Panc1 (cell line): ENCODE data around the gene OR2L2. TPM values are rescaled to one million over a fixed set of nuclear protein-coding genes. Genes with fewer than 3 reads are reported as not detected.

Experiments
- ATAC-seq: fragments of 200-7000 bp; cut with Tn5 transposase; 2 replicates; pipeline ENCODE4 v1.9.1; 2020; ENCODE audit warnings: mild to moderate bottlenecking, moderate library complexity
- BruUV-seq: library from RNA; stranded (reverse); fragments of 400-500 nt; replicated peaks from 2 replicates; lab custom pipeline; 2021; lab: Mats Ljungman, UMichigan
- CTCF ChIA-PET: fragments of 300-600 bp; sonication (Branson Sonifier 250); formaldehyde crosslinking; loops from one replicate; lab custom pipeline; 2022; ENCODE audit warnings: antibody characterized with exemption; lab: Charles Lee
- POLR2A ChIA-PET: fragments of 300-600 bp; sonication (Branson Sonifier 250); formaldehyde crosslinking; loops from one replicate; lab custom pipeline; 2022; ENCODE audit warnings: antibody characterized with exemption; lab: Charles Lee
- DNase-seq: peaks from one replicate; pipeline ENCODE4 v3.0.0-alpha.2; 2010; ENCODE audit warnings: low read depth, low spot score
- H3K27ac ChIP-seq: 2 replicates; pipeline ENCODE4 v1.5.1; 2011; ENCODE audit warnings: mild to moderate bottlenecking, low read length, inconsistent platforms
- H3K27me3 ChIP-seq: fragments of 200-500 bp; sonication (Bioruptor generic); 2 replicates; pipeline ENCODE4 v1.6.0; 2014; ENCODE audit warnings: low read length, inconsistent platforms; ENCODE audit not compliant: control insufficient read depth, insufficient read depth
- H3K36me3 ChIP-seq: fragments of 200-500 bp; sonication (Bioruptor generic); 2 replicates; pipeline ENCODE4 v1.5.1; 2014; ENCODE audit warnings: inconsistent platforms, mild to moderate bottlenecking, low read length, moderate library complexity; ENCODE audit not compliant: control insufficient read depth, insufficient read depth
- H3K4me1 ChIP-seq: 2 replicates; pipeline ENCODE4 v1.5.1; 2011; ENCODE audit warnings: inconsistent platforms, mild to moderate bottlenecking, low read length, moderate library complexity; ENCODE audit not compliant: control insufficient read depth, insufficient read depth
- H3K4me3 ChIP-seq, 2 experiments: 2 replicates each; pipeline ENCODE4 v1.5.1; 2011 to 2012; ENCODE audit warnings: low read depth in 2 of 2, low read length in 2 of 2, mild to moderate bottlenecking in 2 of 2, inconsistent platforms in 1 of 2, moderate library complexity in 1 of 2
- H3K9me3 ChIP-seq: fragments of 200-500 bp; sonication (Bioruptor generic); 2 replicates; pipeline ENCODE4 v1.5.1; 2014; ENCODE audit warnings: low read depth, mild to moderate bottlenecking, inconsistent platforms, low read length, moderate library complexity; ENCODE audit not compliant: control insufficient read depth, insufficient read depth
- POLR2AphosphoS5 ChIP-seq: IDR thresholded peaks from 2 replicates; pipeline ENCODE4 v1.6.1; 2012; ENCODE audit warnings: mild to moderate bottlenecking, low read depth, low read length, moderate library complexity
- SIN3A ChIP-seq: IDR thresholded peaks from 2 replicates; pipeline ENCODE4 v1.6.1; 2012; ENCODE audit warnings: low read depth, mild to moderate bottlenecking, low read length, moderate library complexity, borderline replicate concordance; ENCODE audit not compliant: insufficient read depth
- TCF7L2 ChIP-seq: IDR thresholded peaks from 2 replicates; pipeline ENCODE4 v1.6.1; 2011; ENCODE audit warnings: mild to moderate bottlenecking, low read depth, low read length, inconsistent platforms
- in situ Hi-C: cut with HindIII; loops from 2 replicates; pipeline ENCODE4 v1.10.0; 2016; ENCODE audit warnings: low sequenced_read_pairs, low pct_unique_long_range_greater_than_20kb
- intact Hi-C: fragments of 100-400 bp; cut with micrococcal nuclease; formaldehyde crosslinking; loops from one replicate; pipeline ENCODE4 v1.10.0; 2022; ENCODE audit not compliant: unreplicated experiment
- total RNA-seq: library from RNA; stranded (reverse); gene quantifications from one replicate; pipeline ENCODE4 v1.2.1, GENCODE V29; 2021; ENCODE audit not compliant: unreplicated experiment
- TF ChIP-seq, protein P1 (sequence below), 2 experiments: IDR thresholded peaks; 2 replicates each; pipeline ENCODE4 v1.6.1; 2011 to 2012; ENCODE audit warnings: low read depth in 2 of 2, control low read depth in 1 of 2, low read length in 1 of 2, mild to moderate bottlenecking in 1 of 2, moderate library complexity in 1 of 2; ENCODE audit not compliant: insufficient read depth in 1 of 2
- TF ChIP-seq, protein P2 (sequence below): fragments of 450-650 bp; IDR thresholded peaks from 2 replicates; pipeline ENCODE4 v1.5.1; 2017; ENCODE audit warnings: mild to moderate bottlenecking

OR2L2 gene
- total RNA-seq, 1 experiment from 2014 or later: not detected

DNA sequence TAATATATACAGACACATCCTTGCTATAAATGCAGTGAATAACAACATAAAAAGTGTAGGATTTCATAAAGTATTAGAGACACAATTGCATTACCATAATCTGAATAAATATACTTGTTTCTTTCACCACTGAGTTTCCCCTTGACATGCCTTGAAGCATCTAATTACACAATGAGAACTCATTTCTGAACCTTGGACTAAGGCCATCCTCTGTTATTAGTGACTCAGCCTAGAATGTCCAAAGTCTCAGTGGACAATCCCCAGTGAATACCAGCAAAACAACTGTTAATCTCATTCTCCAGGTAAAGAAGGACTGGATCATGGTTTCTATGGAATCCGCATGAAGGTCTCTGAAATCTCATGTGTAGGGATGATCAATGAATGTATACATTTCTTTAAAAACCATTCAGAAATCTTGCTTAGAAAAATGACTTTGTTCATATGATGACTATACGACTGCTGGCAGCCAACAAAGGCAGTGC, 16.6 kb upstream of the OR2L2 start, which contains the start of gene OR2L5:
Gene OR2L5, plus strand, starts transcription at position 432 of the 482 bp plus-strand sequence. CDS start 8,288 bp downstream, outside the sequence.
- ChIA-PET CTCF (no interaction called here), POLR2A (no interaction called here)
- Histone ChIP-seq H3K9me3 (peaks cover 4% of the 10 kb centered on the region; the same call in 1 of the 2 replicates), H3K27ac (no peak within 1 kb of the TSS), H3K36me3 (no peaks in the 10 kb centered on the region), H3K4me3 (no peak within 1 kb of the TSS), H3K4me1 (no peaks in the 10 kb centered on the region), H3K27me3 (no peaks in the 10 kb centered on the region)
- TF ChIP-seq SIN3A (no peak), POLR2AphosphoS5 (no peak), TCF7L2 (no peak)
- TF ChIP-seq, protein P1, sequence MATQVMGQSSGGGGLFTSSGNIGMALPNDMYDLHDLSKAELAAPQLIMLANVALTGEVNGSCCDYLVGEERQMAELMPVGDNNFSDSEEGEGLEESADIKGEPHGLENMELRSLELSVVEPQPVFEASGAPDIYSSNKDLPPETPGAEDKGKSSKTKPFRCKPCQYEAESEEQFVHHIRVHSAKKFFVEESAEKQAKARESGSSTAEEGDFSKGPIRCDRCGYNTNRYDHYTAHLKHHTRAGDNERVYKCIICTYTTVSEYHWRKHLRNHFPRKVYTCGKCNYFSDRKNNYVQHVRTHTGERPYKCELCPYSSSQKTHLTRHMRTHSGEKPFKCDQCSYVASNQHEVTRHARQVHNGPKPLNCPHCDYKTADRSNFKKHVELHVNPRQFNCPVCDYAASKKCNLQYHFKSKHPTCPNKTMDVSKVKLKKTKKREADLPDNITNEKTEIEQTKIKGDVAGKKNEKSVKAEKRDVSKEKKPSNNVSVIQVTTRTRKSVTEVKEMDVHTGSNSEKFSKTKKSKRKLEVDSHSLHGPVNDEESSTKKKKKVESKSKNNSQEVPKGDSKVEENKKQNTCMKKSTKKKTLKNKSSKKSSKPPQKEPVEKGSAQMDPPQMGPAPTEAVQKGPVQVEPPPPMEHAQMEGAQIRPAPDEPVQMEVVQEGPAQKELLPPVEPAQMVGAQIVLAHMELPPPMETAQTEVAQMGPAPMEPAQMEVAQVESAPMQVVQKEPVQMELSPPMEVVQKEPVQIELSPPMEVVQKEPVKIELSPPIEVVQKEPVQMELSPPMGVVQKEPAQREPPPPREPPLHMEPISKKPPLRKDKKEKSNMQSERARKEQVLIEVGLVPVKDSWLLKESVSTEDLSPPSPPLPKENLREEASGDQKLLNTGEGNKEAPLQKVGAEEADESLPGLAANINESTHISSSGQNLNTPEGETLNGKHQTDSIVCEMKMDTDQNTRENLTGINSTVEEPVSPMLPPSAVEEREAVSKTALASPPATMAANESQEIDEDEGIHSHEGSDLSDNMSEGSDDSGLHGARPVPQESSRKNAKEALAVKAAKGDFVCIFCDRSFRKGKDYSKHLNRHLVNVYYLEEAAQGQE (IDR thresholded peaks at IDR 0.05; ENCODE audit: insufficient read depth in 1 of 2, low read depth in 2 of 2, low read length in 1 of 2): no peak
- TF ChIP-seq, protein P2, sequence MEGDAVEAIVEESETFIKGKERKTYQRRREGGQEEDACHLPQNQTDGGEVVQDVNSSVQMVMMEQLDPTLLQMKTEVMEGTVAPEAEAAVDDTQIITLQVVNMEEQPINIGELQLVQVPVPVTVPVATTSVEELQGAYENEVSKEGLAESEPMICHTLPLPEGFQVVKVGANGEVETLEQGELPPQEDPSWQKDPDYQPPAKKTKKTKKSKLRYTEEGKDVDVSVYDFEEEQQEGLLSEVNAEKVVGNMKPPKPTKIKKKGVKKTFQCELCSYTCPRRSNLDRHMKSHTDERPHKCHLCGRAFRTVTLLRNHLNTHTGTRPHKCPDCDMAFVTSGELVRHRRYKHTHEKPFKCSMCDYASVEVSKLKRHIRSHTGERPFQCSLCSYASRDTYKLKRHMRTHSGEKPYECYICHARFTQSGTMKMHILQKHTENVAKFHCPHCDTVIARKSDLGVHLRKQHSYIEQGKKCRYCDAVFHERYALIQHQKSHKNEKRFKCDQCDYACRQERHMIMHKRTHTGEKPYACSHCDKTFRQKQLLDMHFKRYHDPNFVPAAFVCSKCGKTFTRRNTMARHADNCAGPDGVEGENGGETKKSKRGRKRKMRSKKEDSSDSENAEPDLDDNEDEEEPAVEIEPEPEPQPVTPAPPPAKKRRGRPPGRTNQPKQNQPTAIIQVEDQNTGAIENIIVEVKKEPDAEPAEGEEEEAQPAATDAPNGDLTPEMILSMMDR: no peak
- intact Hi-C loops: no loop called here
- ATAC-seq: no peak
- in situ Hi-C loops: no loop called here
- BruUV-seq: no TSS peak
- no peak for DNase-seq

DNA sequence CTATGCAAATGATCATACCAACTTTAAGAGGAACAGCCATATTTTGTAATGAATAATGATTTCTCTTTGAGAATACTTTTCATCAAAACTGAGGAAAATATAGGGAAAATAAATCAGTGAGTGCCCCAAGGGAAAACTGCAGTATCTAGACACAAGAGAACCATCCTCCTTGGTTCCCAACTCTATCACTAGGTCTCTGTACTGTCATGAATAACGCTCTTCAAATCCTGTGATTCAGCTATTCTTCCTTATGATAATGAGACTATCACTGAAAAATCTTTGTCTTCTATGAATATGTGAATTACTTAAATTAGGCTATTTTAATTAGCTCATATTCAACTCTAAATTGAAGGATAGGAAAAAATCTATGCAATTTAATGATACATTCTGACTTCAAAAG, 14.1 kb upstream of the OR2L2 start:
- Histone ChIP-seq H3K4me1 (no peaks in the 10 kb centered on the region), H3K36me3 (no peaks in the 10 kb centered on the region), H3K27me3 (no peaks in the 10 kb centered on the region), H3K4me3 (no peak overlapping the region), H3K27ac (no peak overlapping the region), H3K9me3 (peaks cover 4% of the 10 kb centered on the region; the same call in 1 of the 2 replicates)
- no peak for DNase-seq
- ChIA-PET POLR2A (no interaction called here), CTCF (no interaction called here)
- in situ Hi-C loops (no loop called here), intact Hi-C loops (no loop called here)
- no TSS peak for BruUV-seq
- TF ChIP-seq POLR2AphosphoS5: no peak
- no peak for TF ChIP-seq TCF7L2
- TF ChIP-seq, protein P1 (IDR thresholded peaks at IDR 0.05; ENCODE audit: insufficient read depth in 1 of 2, low read depth in 2 of 2, low read length in 1 of 2): no peak
- TF ChIP-seq SIN3A: no peak
- TF ChIP-seq, protein P2: no peak
- no peak for ATAC-seq
